HG02943 (cell line): Measurements from ENCODE around the gene DLAT.
"Not testable (repeated sequence)": the region's sequence is repeated elsewhere in the genome, so short reads cannot be mapped to it uniquely, and the experiment has no call there.

Source experiments
- ATAC-seq: cut with Tn5 transposase; IDR thresholded peaks from one replicate; pipeline ENCODE4 v1.9.1; 2021; ENCODE audit warnings: mild to moderate bottlenecking, low read depth, moderate library complexity; ENCODE audit not compliant: unreplicated experiment

Gene DLAT

GRCh38 chr11:112024773-112025678, at the start of gene DLAT:
Gene DLAT, plus strand, starts transcription at chr11:112025408. Its CDS starts 65 bp downstream, at chr11:112025473.
- ATAC-seq: peak; percentile 75

GRCh38 chr11:111976119-111976766, 49.0 kb upstream of the DLAT start:
- ATAC-seq: no peak

- no peak for ATAC-seq
These were observed 48.5 kb upstream of the DLAT start for GRCh38 chr11:111976767-111977145.

GRCh38 chr11:111977146-111978027, 47.8 kb upstream of the DLAT start:
- ATAC-seq: no peak

- ATAC-seq: no peak
These were observed 47.0 kb upstream of the DLAT start for GRCh38 chr11:111978028-111978771.

GRCh38 chr11:111980062-111980461, 45.1 kb upstream of the DLAT start:
- no peak for ATAC-seq

- no peak for ATAC-seq
These were observed 43.9 kb upstream of the DLAT start for GRCh38 chr11:111981270-111981669.

GRCh38 chr11:111982019-111982464, 43.2 kb upstream of the DLAT start:
- no peak for ATAC-seq

GRCh38 chr11:111982541-111983186, 42.5 kb upstream of the DLAT start:
- ATAC-seq: no peak

GRCh38 chr11:111983187-111983986, 41.8 kb upstream of the DLAT start:
- ATAC-seq: no peak

GRCh38 chr11:111986589-111986988, 38.6 kb upstream of the DLAT start:
- ATAC-seq: no peak

- no peak for ATAC-seq
These were observed 34.8 kb upstream of the DLAT start for GRCh38 chr11:111990381-111990780.

GRCh38 chr11:111992206-111992855, 32.9 kb upstream of the DLAT start:
- ATAC-seq: no peak

- no peak for ATAC-seq
These were observed 29.1 kb upstream of the DLAT start for GRCh38 chr11:111996129-111996528.

- not testable (repeated sequence) for ATAC-seq
These were observed 28.5 kb upstream of the DLAT start for GRCh38 chr11:111996669-111997068.

- ATAC-seq: no peak
These were observed 26.1 kb upstream of the DLAT start for GRCh38 chr11:111999111-111999510.

- ATAC-seq: no peak
These were observed 24.5 kb upstream of the DLAT start for GRCh38 chr11:112000703-112001102.

GRCh38 chr11:112002491-112003216, 22.6 kb upstream of the DLAT start:
- ATAC-seq: no peak
